22Rv1 (cell line): ENCODE measurements around the gene CAMK2G.

Source experiments
- ZFX ChIP-seq: fragments of 450-650 bp; IDR thresholded peaks from 2 replicates; pipeline ENCODE4 v1.6.1; 2017; ENCODE audit warnings: antibody characterized with exemption, borderline replicate concordance
- TF ChIP-seq, protein P1 (sequence below): fragments of 450-650 bp; IDR thresholded peaks from 2 replicates; pipeline ENCODE4 v1.5.1; 2017; ENCODE audit warnings: mild to moderate bottlenecking

DNA sequence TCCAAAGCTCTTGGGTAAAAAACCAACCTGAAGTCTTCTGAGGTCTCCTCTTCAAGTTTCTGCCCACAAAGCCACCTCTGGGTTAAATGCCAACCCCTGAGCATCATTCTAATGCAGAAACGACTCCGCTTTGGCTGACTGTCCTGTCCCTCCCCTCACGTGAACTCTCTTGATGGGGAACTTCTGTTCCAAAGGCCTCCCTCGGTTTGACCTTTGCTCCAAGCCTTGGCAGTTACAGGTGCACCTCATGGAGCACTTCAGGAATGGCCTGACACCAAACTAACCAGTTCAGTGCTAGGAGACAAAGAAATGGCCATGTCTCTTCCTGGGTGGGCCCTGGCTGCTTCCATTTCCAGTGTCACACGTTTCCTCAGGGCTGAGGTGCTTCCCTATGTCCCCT, 20.0 kb downstream of the CAMK2G start:
- TF ChIP-seq, protein P1, sequence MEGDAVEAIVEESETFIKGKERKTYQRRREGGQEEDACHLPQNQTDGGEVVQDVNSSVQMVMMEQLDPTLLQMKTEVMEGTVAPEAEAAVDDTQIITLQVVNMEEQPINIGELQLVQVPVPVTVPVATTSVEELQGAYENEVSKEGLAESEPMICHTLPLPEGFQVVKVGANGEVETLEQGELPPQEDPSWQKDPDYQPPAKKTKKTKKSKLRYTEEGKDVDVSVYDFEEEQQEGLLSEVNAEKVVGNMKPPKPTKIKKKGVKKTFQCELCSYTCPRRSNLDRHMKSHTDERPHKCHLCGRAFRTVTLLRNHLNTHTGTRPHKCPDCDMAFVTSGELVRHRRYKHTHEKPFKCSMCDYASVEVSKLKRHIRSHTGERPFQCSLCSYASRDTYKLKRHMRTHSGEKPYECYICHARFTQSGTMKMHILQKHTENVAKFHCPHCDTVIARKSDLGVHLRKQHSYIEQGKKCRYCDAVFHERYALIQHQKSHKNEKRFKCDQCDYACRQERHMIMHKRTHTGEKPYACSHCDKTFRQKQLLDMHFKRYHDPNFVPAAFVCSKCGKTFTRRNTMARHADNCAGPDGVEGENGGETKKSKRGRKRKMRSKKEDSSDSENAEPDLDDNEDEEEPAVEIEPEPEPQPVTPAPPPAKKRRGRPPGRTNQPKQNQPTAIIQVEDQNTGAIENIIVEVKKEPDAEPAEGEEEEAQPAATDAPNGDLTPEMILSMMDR = no peak
- TF ChIP-seq ZFX = no peak
